Activated CD8-positive, alpha-beta memory T cell treated with anti-CD3 and anti-CD28 coated beads for 4 hours (primary cell): Measurements from ENCODE around the gene ZNF441.
A peak's percentile ranks its signal among the peaks of the same experiment; 100 is the strongest.
"Not testable (repeated sequence)": the region's sequence is repeated elsewhere in the genome, so short reads cannot be mapped to it uniquely, and the experiment has no call there.

Experiments
- DNase-seq, 2 donors: peaks; one replicate each; pipeline ENCODE4 v3.0.0-alpha.2; 2020; ENCODE audit warnings: low read depth in 2 of 2

Gene ZNF441

GRCh38 chr19:11780431-11781020 lies 13.7 kb downstream of the ZNF441 start:
- no peak for DNase-seq

DNA sequence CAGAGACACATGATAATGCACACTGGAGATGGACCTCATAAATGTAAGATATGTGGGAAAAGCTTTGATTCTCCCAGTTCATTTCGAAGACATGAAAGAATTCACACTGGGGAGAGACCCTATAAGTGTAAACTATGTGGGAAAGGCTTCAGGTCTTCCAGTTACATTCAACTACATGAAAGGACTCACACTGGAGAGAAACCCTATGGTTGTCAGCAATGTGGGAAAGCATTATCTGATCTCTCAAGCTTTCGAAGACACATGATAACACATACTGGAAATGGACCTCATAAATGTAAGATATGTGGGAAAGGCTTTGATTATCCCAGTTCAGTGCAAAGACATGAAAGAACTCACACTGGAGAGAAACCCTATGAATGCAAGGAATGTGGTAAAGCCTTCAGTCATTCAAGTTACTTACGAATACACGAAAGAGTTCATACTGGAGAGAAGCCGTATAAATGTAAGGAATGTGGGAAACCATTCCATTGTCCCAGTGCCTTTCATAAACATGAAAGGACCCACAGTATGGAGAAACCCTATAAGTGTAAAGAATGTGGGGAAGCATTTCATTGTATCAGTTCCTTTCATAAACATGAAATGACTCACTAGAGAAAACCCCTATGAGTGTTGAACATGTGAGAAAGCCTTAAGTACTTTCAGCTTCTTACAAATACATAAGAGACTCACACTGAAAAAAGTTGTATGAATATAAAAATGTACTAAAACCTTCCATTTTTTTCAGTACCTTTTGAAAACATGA lies 14.7 kb downstream of the ZNF441 start:
- no peak for DNase-seq

DNA sequence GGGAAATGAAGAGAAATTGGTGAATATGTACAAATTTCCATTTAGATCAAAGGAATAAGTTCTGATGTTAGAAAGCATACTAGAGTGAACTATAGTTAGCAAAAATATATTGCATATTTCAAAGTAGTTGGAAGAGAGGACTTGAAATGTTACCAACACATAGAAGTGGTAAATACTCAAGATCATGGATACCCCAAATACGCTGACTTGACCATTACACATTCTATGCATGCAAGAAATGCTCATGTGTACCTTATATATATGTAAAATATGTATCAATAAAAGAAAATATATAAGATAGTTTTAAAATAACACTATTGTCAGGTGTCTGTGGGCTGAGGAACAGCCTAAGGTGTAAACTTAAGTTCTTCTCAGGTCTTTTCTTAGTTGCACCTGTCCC lies 17.0 kb downstream of the ZNF441 start:
- DNase-seq: no peak

- no peak for DNase-seq
These were observed 17.6 kb downstream of the ZNF441 start for GRCh38 chr19:11784356-11784755.

DNA sequence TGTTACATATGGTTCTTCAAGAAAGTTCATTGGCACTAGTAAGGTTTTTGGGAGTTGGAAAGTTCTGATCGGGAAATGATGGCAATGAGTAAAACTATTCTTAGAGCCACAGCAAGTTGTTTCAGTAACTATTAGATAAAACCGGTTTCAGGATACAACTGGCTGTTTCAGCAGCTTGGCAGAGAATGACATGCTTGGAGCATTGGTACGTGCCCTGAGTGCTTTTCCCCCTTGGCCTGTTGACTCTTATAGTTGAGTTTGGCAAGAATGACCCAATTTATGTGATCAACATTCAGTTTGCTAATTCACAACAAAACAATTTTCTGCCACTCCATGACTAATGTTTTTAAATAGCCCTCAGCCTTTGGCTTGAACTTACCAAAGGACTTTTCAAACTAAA lies 20.7 kb downstream of the ZNF441 start:
- no peak for DNase-seq

GRCh38 chr19:11792942-11793341 lies 26.1 kb downstream of the ZNF441 start:
- DNase-seq: no peak

DNA sequence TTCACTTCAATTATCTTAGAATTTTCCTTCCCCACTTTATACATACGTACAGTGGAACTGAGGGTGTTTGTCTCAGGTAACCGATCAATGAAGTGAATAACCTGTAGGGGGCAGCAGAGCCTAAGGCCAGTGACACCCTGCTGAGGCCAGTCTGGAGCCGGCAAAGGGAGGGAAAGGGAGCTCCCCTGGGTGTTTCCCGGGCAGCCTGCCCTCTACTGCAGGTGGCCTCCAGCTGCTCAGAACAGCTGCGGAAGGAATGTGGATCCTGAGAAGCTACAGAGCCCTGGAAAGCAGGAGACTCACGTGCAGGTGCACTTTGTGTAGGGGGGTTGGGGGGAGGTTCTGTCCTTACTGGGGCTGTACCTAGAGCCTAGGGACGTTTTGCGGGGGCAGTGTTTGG lies 30.7 kb downstream of the ZNF441 start:
- peak; percentile 53 to 56 for DNase-seq

- DNase-seq: peak; percentile 70 to 77
These were observed 31.9 kb downstream of the ZNF441 start, which contains the start of gene ZNF491 for GRCh38 chr19:11798391-11799330. Gene ZNF491 (plus strand): TSS chr19:11798523. CDS start chr19:11805954, 7,431 bp downstream.

GRCh38 chr19:11806354-11807098 lies 39.7 kb downstream of the ZNF441 start:
- no peak for DNase-seq

DNA sequence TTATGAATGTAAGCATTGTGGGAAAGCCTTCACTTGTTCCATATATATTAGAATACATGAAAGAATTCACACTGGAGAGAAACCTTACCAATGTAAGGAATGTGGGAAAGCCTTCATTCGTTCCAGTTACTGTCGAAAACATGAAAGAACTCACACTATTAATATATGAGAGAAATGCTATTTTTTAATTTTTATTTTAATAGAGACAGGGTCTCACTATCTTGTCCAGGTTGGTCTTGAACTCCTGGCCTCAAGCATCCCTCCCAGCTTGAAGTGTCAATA lies 40.2 kb downstream of the ZNF441 start:
- no peak for DNase-seq

- DNase-seq: no peak
These were observed 46.9 kb downstream of the ZNF441 start for GRCh38 chr19:11813703-11814028.

DNA sequence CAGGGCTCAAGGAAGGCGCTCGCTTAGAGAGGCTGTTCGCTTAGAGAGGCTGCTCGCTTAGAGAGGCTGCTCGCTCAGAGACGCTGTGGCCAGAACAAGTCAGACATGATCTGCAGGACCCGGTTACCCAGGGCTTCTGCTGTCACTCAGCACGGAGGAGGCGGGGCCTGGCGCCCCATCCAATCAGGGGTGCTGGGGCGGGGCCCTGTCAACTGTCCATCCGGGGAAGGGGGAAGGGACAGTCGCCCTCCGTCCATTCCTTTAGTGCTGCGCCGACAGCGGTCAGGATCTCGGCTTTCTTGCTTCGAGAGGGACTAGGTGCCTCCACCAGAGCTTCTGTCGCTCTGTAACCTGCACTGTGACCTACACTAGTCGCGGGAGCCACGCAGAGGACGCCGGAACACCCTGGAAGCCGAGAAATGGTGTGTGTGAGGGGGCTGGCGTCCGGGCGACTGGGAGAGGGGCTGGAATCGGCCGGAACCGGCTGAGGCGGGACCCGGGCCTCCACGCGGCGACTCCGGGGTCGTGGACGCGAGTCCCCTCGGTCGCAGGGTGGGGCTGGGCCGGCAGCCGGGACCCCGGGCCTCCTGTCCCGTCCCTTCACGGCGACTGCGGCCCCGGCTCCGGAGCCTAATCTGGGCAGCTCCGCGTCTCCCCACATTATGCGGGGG lies 47.4 kb downstream of the ZNF441 start, which contains the start of gene ZNF440:
Gene ZNF440 (plus strand): TSS at position 245 of the 671 bp plus-strand sequence. CDS start 175 bp downstream, at position 420.
- DNase-seq: peak; percentile 65 to 69

DNA sequence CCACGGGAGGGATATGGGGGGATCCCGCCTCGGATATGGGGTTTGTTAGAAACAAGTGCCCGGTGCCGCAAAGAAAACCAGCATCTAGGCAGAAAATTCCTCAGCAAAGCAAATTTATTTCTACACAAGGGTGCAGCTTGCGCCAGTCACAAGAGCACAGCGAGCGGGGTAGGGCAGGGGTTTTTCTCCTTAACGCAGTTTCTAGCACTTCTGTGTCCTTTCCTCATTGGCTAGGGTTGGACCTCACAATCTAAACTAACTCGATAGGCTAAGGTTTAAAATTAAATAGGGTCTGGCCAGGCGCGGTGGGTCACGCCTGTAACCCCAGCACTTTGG lies 47.9 kb downstream of the ZNF441 start:
- DNase-seq: no peak

- DNase-seq: no peak
These were observed 54.8 kb downstream of the ZNF441 start for GRCh38 chr19:11821474-11822109.

- not testable (repeated sequence) for DNase-seq
These were observed 62.4 kb downstream of the ZNF441 start for GRCh38 chr19:11828957-11829876.

- no peak for DNase-seq
These were observed 65.6 kb downstream of the ZNF441 start for GRCh38 chr19:11832253-11832912.

- DNase-seq: no peak
These were observed 66.7 kb downstream of the ZNF441 start for GRCh38 chr19:11833541-11833940.
